ENCODE data around the gene GPR143. TPM values are rescaled to one million over a fixed set of nuclear protein-coding genes. Genes with fewer than 3 reads are reported as not detected.

The GPR143 gene
- 3.9 TPM for total RNA-seq

DNA sequence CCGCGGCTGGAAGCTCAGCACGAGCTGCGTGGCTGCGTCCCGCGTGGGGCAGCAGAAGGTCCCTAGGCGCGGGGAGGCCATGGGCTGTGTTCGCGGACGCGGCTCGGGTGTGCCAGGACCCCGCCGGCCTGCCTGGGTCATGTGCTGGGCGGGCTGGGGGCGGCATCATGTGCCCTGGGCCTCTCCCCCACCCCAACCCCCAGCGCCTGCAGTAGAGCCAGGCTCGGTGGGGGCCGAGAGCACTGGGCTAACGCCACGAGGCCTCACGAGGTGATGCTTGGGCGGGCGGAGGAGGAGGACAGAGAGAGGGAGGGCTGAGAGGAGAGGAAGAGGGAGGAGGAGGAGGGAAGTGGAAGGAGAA lies at the start of gene GPR143:
Gene GPR143, minus strand, starts transcription at position 111 of the 361 bp plus-strand sequence. Its CDS starts 30 bp downstream, at position 81.

GRCh38 chrX:9785944-9786797 lies 20.5 kb upstream of the GPR143 start, which contains the start of gene SHROOM2:
Gene SHROOM2 (plus strand): TSS chrX:9786429. CDS start chrX:9786546, 117 bp downstream.

Other genes starting within 250 kb of the GPR143 start
- gene SHROOM2, start 20.6 kb upstream of the GPR143 start, total RNA-seq: 38.8 TPM
- not detected for gene CLDN34, start 201.5 kb upstream of the GPR143 start, total RNA-seq